H9 (cell line): ENCODE results near the gene VWA5B1. TPM values are rescaled to one million over a fixed set of nuclear protein-coding genes. Genes with fewer than 3 reads are reported as not detected.

Source experiments
- DNase-seq: peaks from one replicate; pipeline ENCODE4 v3.0.0-alpha.2; 2017
- H2AFZ ChIP-seq: one replicate; pipeline ENCODE4 v1.6.1; 2013; ENCODE audit warnings: mild to moderate bottlenecking, low read length, control low read depth, moderate library complexity
- H2AK5ac ChIP-seq: 2 replicates; pipeline ENCODE4 v1.6.1; 2013; ENCODE audit warnings: low read length, control low read depth, mixed read lengths; ENCODE audit not compliant: insufficient read length
- H2BK120ac ChIP-seq: one replicate; pipeline ENCODE4 v1.6.1; 2013; ENCODE audit warnings: low read depth, mild to moderate bottlenecking, low read length, control low read depth, inconsistent platforms; ENCODE audit not compliant: poor library complexity, severe bottlenecking
- H2BK12ac ChIP-seq: 2 replicates; pipeline ENCODE4 v1.6.1; 2013; ENCODE audit warnings: low read length, control low read depth, mixed read lengths, low read depth; ENCODE audit not compliant: insufficient read length
- H2BK15ac ChIP-seq: 2 replicates; pipeline ENCODE4 v1.6.1; 2013; ENCODE audit warnings: low read depth, low read length, control low read depth
- H2BK20ac ChIP-seq: one replicate; pipeline ENCODE4 v1.6.1; 2013; ENCODE audit warnings: low read depth, mild to moderate bottlenecking, low read length, control low read depth, inconsistent platforms; ENCODE audit not compliant: poor library complexity, severe bottlenecking
- H2BK5ac ChIP-seq: 2 replicates; pipeline ENCODE4 v1.6.1; 2013; ENCODE audit warnings: low read length, control low read depth, mixed read lengths; ENCODE audit not compliant: insufficient read length
- H3K14ac ChIP-seq: 2 replicates; pipeline ENCODE4 v1.6.1; 2013; ENCODE audit warnings: low read length, control low read depth; ENCODE audit not compliant: insufficient read depth
- H3K18ac ChIP-seq: 2 replicates; pipeline ENCODE4 v1.6.1; 2013; ENCODE audit warnings: low read depth, mild to moderate bottlenecking, mixed read lengths, low read length, control low read depth; ENCODE audit not compliant: insufficient read length
- H3K23ac ChIP-seq: 2 replicates; pipeline ENCODE4 v1.6.1; 2013; ENCODE audit warnings: low read length, control low read depth, mixed read lengths, low read depth; ENCODE audit not compliant: insufficient read length
- H3K23me2 ChIP-seq: 2 replicates; pipeline ENCODE4 v1.6.1; 2013; ENCODE audit warnings: low read depth, mild to moderate bottlenecking, mixed read lengths, low read length, control low read depth; ENCODE audit not compliant: insufficient read length, poor library complexity, severe bottlenecking
- H3K27ac ChIP-seq: 2 replicates; pipeline ENCODE4 v1.5.1; 2013; ENCODE audit warnings: low read length, control low read depth, mixed read lengths, low read depth; ENCODE audit not compliant: insufficient read length
- H3K27me3 ChIP-seq: 2 replicates; pipeline ENCODE4 v1.6.1; 2013; ENCODE audit warnings: low read length, control low read depth, inconsistent platforms; ENCODE audit not compliant: insufficient read depth
- H3K4ac ChIP-seq: 2 replicates; pipeline ENCODE4 v1.6.1; 2013; ENCODE audit warnings: low read depth, mild to moderate bottlenecking, control low read depth, inconsistent platforms, low read length, moderate library complexity
- H3K4me1 ChIP-seq: 2 replicates; pipeline ENCODE4 v1.6.1; 2013; ENCODE audit warnings: low read length, control low read depth, inconsistent platforms; ENCODE audit not compliant: insufficient read depth
- H3K4me2 ChIP-seq: 2 replicates; pipeline ENCODE4 v1.6.1; 2013; ENCODE audit warnings: low read length, control low read depth, mixed read lengths; ENCODE audit not compliant: insufficient read length, insufficient read depth
- H3K56ac ChIP-seq: 2 replicates; pipeline ENCODE4 v1.6.1; 2013; ENCODE audit warnings: low read depth, mild to moderate bottlenecking, mixed read lengths, low read length, control low read depth; ENCODE audit not compliant: insufficient read length
- H3K79me1 ChIP-seq: 2 replicates; pipeline ENCODE4 v1.6.1; 2013; ENCODE audit warnings: low read depth, mild to moderate bottlenecking, moderate library complexity, low read length, control low read depth, inconsistent platforms; ENCODE audit not compliant: insufficient read depth, poor library complexity, severe bottlenecking
- H3K79me2 ChIP-seq: 2 replicates; pipeline ENCODE4 v1.6.1; 2013; ENCODE audit warnings: low read length, control low read depth, inconsistent platforms; ENCODE audit not compliant: insufficient read depth
- H3K9ac ChIP-seq: 2 replicates; pipeline ENCODE4 v1.6.1; 2013; ENCODE audit warnings: low read length, control low read depth, mixed read lengths; ENCODE audit not compliant: insufficient read length; ENCODE audit errors: extremely low read depth
- H3K9me3 ChIP-seq: one replicate; pipeline ENCODE4 v1.6.1; 2013; ENCODE audit warnings: low read depth, low read length, inconsistent platforms; ENCODE audit not compliant: control insufficient read depth
- H3T11ph ChIP-seq: one replicate; pipeline ENCODE4 v1.6.1; 2013; ENCODE audit warnings: mild to moderate bottlenecking, low read length, control low read depth, inconsistent platforms
- H4K20me1 ChIP-seq: one replicate; pipeline ENCODE4 v1.6.1; 2013; ENCODE audit not compliant: control insufficient read depth, insufficient read length, insufficient read depth
- H4K5ac ChIP-seq: 2 replicates; pipeline ENCODE4 v1.6.1; 2013; ENCODE audit warnings: low read depth, mild to moderate bottlenecking, mixed read lengths, low read length, control low read depth; ENCODE audit not compliant: insufficient read length
- H4K8ac ChIP-seq: replicated peaks from 2 replicates; pipeline ENCODE4 v1.6.1; 2013; ENCODE audit warnings: low read length, control low read depth, mixed read lengths, low read depth; ENCODE audit not compliant: insufficient read length
- H4K91ac ChIP-seq: 2 replicates; pipeline ENCODE4 v1.6.1; 2013; ENCODE audit warnings: low read depth, mild to moderate bottlenecking, moderate library complexity, mixed read lengths, low read length, control low read depth; ENCODE audit not compliant: insufficient read length
- H3K27ac Mint-ChIP-seq, 3 experiments: 2 replicates in 2 of 3; 3 replicates in 1 of 3; pipeline ENCODE4 v1.8.0; 2020 to 2021; ENCODE audit warnings: mixed read lengths in 3 of 3, mild to moderate bottlenecking in 1 of 3, moderate library complexity in 1 of 3
- H3K27me3 Mint-ChIP-seq: 2 replicates; pipeline ENCODE4 v1.8.0; 2021; ENCODE audit warnings: low read depth, mild to moderate bottlenecking, moderate library complexity, mixed read lengths
- H3K36me3 Mint-ChIP-seq, 3 experiments: 2 replicates in 2 of 3; 3 replicates in 1 of 3; pipeline ENCODE4 v1.8.0; 2020 to 2021; ENCODE audit warnings: low read depth in 3 of 3, mixed read lengths in 3 of 3; ENCODE audit not compliant: insufficient read depth in 1 of 3
- H3K4me1 Mint-ChIP-seq, 2 experiments: 2 replicates each; pipeline ENCODE4 v1.8.0; 2020; ENCODE audit warnings: mixed read lengths in 2 of 2
- H3K4me3 Mint-ChIP-seq, 2 experiments: 2 replicates in 1 of 2; 3 replicates in 1 of 2; pipeline ENCODE4 v1.8.0; 2020 to 2021; ENCODE audit warnings: mild to moderate bottlenecking in 2 of 2, mixed read lengths in 2 of 2, moderate library complexity in 1 of 2
- H3K9me3 Mint-ChIP-seq, 2 experiments: 2 replicates in 1 of 2; 3 replicates in 1 of 2; pipeline ENCODE4 v1.8.0; 2020; ENCODE audit warnings: mild to moderate bottlenecking in 2 of 2, mixed read lengths in 2 of 2, moderate library complexity in 1 of 2
- WGBS: extraction: QIAGEN DNeasy Blood & Tissue Kit; methylation state at CpG from one replicate; pipeline ENCODE4 v1.1.7; 2013; ENCODE audit warnings: missing lambda C conversion rate, low lambda C conversion rate, mixed read lengths; ENCODE audit not compliant: insufficient read length; ENCODE audit errors: extremely low coverage; 5-methylcytosine and 5-hydroxymethylcytosine counted together
- total RNA-seq: library from RNA; stranded (reverse); gene quantifications from 2 replicates; pipeline ENCODE4 v1.2.1, GENCODE V29; 2021
- TF ChIP-seq, protein P1 (sequence below): fragments of 200-600 bp; sonication (generic); conservative IDR thresholded peaks from 3 replicates; pipeline ENCODE4 v1.8.0; 2021; ENCODE audit warnings: antibody characterized with exemption, mild to moderate bottlenecking

Gene VWA5B1
- total RNA-seq, 1 experiment from 2014 or later = not detected

DNA sequence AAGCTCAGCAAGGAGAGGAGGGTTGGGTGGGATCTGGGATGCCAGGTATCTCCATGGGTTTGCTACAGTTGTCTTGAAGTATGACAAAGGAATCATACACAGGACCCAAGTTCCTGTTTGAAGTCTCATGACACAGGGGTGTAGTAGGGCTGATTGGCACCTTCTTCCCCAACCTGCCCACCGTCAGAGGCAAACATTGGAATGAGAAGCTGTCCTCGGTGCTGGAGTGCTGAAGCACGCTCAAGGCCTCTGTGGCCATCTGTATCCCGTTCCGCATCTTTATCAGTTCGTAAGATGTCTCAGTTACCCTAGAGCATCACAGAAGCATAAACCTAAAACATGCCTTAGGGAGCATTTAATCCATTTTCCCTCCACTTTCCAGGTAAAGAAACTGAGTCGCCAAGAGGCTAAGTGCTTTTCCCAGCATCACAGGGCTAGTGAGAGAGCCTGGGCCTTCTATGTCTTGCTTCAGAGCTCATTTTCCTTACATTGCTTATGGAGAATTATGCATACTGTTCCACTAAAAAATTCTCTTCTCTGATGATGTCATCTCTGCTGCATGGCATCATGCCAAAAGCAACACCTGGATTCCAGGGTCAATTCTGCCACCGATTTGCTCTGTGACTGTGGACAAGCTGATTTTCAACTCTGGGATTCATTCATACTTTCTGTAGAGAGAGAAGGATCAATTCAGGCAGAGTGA, 34.2 kb downstream of the VWA5B1 start:
- H3K27ac Mint-ChIP-seq = no peak overlapping the region
- Histone ChIP-seq H3K4ac (no peak overlapping the region), H4K20me1 (no peaks in the 10 kb centered on the region), H3K4me1 (peaks cover 5% of the 10 kb centered on the region; the same call in 1 of the 2 replicates), H3K9me3 (no peaks in the 10 kb centered on the region), H4K91ac (no peak overlapping the region), H3K4me2 (no peak overlapping the region), H3K23ac (no peak overlapping the region), H2BK20ac (no peak overlapping the region), H3K56ac (no peak overlapping the region), H2BK15ac (no peak overlapping the region), H2BK5ac (no peak overlapping the region), H3K9ac (no peak overlapping the region), H3K79me2 (no peaks in the 10 kb centered on the region), H3K23me2 (no peaks in the 10 kb centered on the region), H3K14ac (no peak overlapping the region), H3K27me3 (no peaks in the 10 kb centered on the region; the same call in 1 of the 2 replicates), H3K18ac (no peak overlapping the region), H4K5ac (no peak overlapping the region), H2BK120ac (no peak overlapping the region), H3T11ph (no peak overlapping the region), H3K27ac (no peak overlapping the region), H2AFZ (no peak overlapping the region), H2AK5ac (no peak overlapping the region), H3K79me1 (no peaks in the 10 kb centered on the region), H4K8ac (no peak overlapping the region), H2BK12ac (no peak overlapping the region)
- WGBS = no CpG with 5 or more reads among the region's 8 CpGs
- DNase-seq = no peak
- TF ChIP-seq, protein P1, sequence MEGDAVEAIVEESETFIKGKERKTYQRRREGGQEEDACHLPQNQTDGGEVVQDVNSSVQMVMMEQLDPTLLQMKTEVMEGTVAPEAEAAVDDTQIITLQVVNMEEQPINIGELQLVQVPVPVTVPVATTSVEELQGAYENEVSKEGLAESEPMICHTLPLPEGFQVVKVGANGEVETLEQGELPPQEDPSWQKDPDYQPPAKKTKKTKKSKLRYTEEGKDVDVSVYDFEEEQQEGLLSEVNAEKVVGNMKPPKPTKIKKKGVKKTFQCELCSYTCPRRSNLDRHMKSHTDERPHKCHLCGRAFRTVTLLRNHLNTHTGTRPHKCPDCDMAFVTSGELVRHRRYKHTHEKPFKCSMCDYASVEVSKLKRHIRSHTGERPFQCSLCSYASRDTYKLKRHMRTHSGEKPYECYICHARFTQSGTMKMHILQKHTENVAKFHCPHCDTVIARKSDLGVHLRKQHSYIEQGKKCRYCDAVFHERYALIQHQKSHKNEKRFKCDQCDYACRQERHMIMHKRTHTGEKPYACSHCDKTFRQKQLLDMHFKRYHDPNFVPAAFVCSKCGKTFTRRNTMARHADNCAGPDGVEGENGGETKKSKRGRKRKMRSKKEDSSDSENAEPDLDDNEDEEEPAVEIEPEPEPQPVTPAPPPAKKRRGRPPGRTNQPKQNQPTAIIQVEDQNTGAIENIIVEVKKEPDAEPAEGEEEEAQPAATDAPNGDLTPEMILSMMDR = no peak
- H3K4me3 Mint-ChIP-seq = no peak overlapping the region
- H3K4me1 Mint-ChIP-seq = peaks cover 5 to 14% of the 10 kb centered on the region in 2 experiments
- H3K27me3 Mint-ChIP-seq = peaks cover 34% of the 10 kb centered on the region
- no peaks in the 10 kb centered on the region for H3K36me3 Mint-ChIP-seq
- no peaks in the 10 kb centered on the region for H3K9me3 Mint-ChIP-seq
